ENCODE data around the gene ACSF2. TPM values are rescaled to one million over a fixed set of nuclear protein-coding genes. Genes with fewer than 3 reads are reported as not detected.

Gene ACSF2
- total RNA-seq, 1 experiment from 2014 or later: 12.2 TPM

DNA sequence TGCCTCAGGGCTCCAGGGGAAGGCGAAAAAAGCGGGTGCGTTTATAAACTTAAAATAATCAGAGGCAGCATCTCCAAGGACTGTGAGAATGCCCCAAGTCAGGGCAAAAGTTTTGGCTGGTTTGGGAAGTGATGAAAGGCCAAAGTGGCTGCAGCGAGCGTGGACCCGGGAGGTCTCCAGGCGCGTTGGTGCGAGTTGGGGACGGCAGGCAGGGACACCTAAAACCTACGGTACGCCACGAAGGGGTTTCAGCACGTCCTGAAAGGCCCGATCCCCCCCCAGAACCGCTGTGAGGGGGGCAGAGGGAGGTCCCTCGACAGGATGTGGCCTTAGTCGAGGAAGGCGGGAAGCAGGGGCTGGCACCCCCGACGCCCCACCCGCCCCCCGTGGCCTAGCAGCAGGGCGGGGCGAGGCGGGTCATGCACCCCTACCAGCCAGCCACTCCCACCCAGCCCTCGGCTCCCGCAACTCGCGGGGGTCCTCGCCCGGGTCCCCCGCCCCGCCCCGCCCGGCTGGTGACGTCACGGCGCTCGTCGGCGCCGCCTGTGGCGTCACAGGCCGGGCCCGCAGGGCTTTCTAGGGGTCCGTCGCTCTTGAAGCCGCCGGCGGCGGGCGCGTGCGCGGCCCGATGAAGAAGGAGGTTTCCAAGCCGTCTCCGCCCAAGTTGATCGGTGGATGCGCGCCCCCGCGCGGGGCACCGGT is 82.0 kb downstream of the ACSF2 start, which contains the start of gene MYCBPAP:
TSS of gene MYCBPAP (plus strand) at position 569 of the 702 bp plus-strand sequence. CDS start 236 bp downstream, outside the sequence.
- peak within 1 kb of the TSS; percentile 85 to 94 for H3K4me3 Mint-ChIP-seq
- Histone ChIP-seq H3K14ac (ENCODE audit: insufficient read depth, low read length) (peak within 1 kb of the TSS; percentile 62), H3K9me3 (ENCODE audit: control insufficient read depth, low read depth, low read length) (no peaks in the 10 kb centered on the region), H3T11ph (ENCODE audit: low read length) (no peak within 1 kb of the TSS), H3K4me2 (ENCODE audit: insufficient read depth, insufficient read length, low read length) (peak within 1 kb of the TSS; percentile 84), H2BK120ac (ENCODE audit: low read depth, low read length, poor library complexity, severe bottlenecking) (no peak within 1 kb of the TSS), H4K91ac (ENCODE audit: insufficient read length, low read depth, low read length) (no peak within 1 kb of the TSS), H3K4me1 (ENCODE audit: insufficient read depth, low read length) (peaks cover 3% of the 10 kb centered on the region; the same call in 1 of the 2 replicates), H3K56ac (ENCODE audit: insufficient read length, low read depth, low read length) (no peak within 1 kb of the TSS), H3K27me3 (ENCODE audit: insufficient read depth, low read length) (no peaks in the 10 kb centered on the region; the same call in 1 of the 2 replicates), H2BK20ac (ENCODE audit: low read depth, low read length, poor library complexity, severe bottlenecking) (no peak within 1 kb of the TSS), H4K5ac (ENCODE audit: insufficient read length, low read depth, low read length) (no peak within 1 kb of the TSS), H3K18ac (ENCODE audit: insufficient read length, low read depth, low read length) (peak within 1 kb of the TSS; percentile 87), H2AK5ac (ENCODE audit: insufficient read length, low read length) (no peak within 1 kb of the TSS), H3K27ac (ENCODE audit: insufficient read length, low read depth, low read length) (no peak within 1 kb of the TSS), H2BK12ac (ENCODE audit: insufficient read length, low read depth, low read length) (no peak within 1 kb of the TSS), H3K9ac (ENCODE audit: extremely low read depth, insufficient read length, low read length) (peak within 1 kb of the TSS; percentile 47), H2BK5ac (ENCODE audit: insufficient read length, low read length) (no peak within 1 kb of the TSS), H2AFZ (ENCODE audit: low read length) (no peak within 1 kb of the TSS), H4K20me1 (ENCODE audit: control insufficient read depth, insufficient read depth, insufficient read length) (no peaks in the 10 kb centered on the region), H4K8ac (replicated peaks; ENCODE audit: insufficient read length, low read depth, low read length) (no peak within 1 kb of the TSS), H2BK15ac (ENCODE audit: low read depth, low read length) (no peak within 1 kb of the TSS), H3K79me2 (ENCODE audit: insufficient read depth, low read length) (no peaks in the 10 kb centered on the region), H3K23ac (ENCODE audit: insufficient read length, low read depth, low read length) (no peak within 1 kb of the TSS), H3K4ac (ENCODE audit: low read depth, low read length) (no peak within 1 kb of the TSS), H3K79me1 (ENCODE audit: insufficient read depth, low read depth, low read length, poor library complexity, severe bottlenecking) (no peaks in the 10 kb centered on the region), H3K23me2 (ENCODE audit: insufficient read length, low read depth, low read length, poor library complexity, severe bottlenecking) (peaks cover 5% of the 10 kb centered on the region)
- H3K27me3 Mint-ChIP-seq (ENCODE audit: low read depth): peaks cover 16% of the 10 kb centered on the region
- peak; percentile 90 for DNase-seq
- no peaks in the 10 kb centered on the region for H3K36me3 Mint-ChIP-seq (ENCODE audit: insufficient read depth in 1 of 3, low read depth in 3 of 3)
- H3K27ac Mint-ChIP-seq: peak within 1 kb of the TSS; percentile 45 to 83 (median 77); a peak in 6 of 7 replicates
- peaks cover 25 to 38% of the 10 kb centered on the region in 2 experiments for H3K4me1 Mint-ChIP-seq
- TF ChIP-seq, protein P1, sequence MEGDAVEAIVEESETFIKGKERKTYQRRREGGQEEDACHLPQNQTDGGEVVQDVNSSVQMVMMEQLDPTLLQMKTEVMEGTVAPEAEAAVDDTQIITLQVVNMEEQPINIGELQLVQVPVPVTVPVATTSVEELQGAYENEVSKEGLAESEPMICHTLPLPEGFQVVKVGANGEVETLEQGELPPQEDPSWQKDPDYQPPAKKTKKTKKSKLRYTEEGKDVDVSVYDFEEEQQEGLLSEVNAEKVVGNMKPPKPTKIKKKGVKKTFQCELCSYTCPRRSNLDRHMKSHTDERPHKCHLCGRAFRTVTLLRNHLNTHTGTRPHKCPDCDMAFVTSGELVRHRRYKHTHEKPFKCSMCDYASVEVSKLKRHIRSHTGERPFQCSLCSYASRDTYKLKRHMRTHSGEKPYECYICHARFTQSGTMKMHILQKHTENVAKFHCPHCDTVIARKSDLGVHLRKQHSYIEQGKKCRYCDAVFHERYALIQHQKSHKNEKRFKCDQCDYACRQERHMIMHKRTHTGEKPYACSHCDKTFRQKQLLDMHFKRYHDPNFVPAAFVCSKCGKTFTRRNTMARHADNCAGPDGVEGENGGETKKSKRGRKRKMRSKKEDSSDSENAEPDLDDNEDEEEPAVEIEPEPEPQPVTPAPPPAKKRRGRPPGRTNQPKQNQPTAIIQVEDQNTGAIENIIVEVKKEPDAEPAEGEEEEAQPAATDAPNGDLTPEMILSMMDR (conservative IDR thresholded peaks at IDR 0.05): peak; percentile 24; the same call in 1 of the 3 replicates
- no CpG with 5 or more reads among the region's 66 CpGs for WGBS (ENCODE audit: extremely low coverage, insufficient read length, low lambda C conversion rate)
- H3K9me3 Mint-ChIP-seq: no peaks in the 10 kb centered on the region; a peak in 2 of 5 replicates
